B cell (primary cell): Measurements from ENCODE around the gene IDH2. TPM values are rescaled to one million over a fixed set of nuclear protein-coding genes. Genes with fewer than 3 reads are reported as not detected.

ENCODE experiments used
- ATAC-seq: fragments of 200-7000 bp; cut with Tn5 transposase; one replicate; pipeline ENCODE4 v1.10.0; 2021; ENCODE audit warnings: low read depth, mild to moderate bottlenecking, moderate number of reproducible peaks, moderate library complexity
- CTCF ChIA-PET: fragments of 350-600 bp; sonication (Branson Sonifier 250); formaldehyde crosslinking; loops from one replicate; lab custom pipeline; 2021; ENCODE audit warnings: antibody characterized with exemption, inconsistent platforms; lab: Charles Lee
- POLR2A ChIA-PET: fragments of 350-600 bp; sonication (Branson Sonifier 250); formaldehyde crosslinking; loops from one replicate; lab custom pipeline; 2021; ENCODE audit warnings: antibody characterized with exemption; lab: Charles Lee
- DNase-seq: peaks from one replicate; pipeline ENCODE4 v3.0.0; 2013
- H2AFZ ChIP-seq: 2 replicates; pipeline ENCODE4 v1.6.1; 2012; ENCODE audit warnings: mild to moderate bottlenecking, low read depth, low read length; ENCODE audit not compliant: insufficient read depth, poor library complexity, severe bottlenecking
- H3K27ac ChIP-seq, 2 donors: 1 replicate in 1 of 2; 2 replicates in 1 of 2; pipeline ENCODE4 v1.5.1; 2012 to 2013; ENCODE audit warnings: low read length in 2 of 2, mild to moderate bottlenecking in 2 of 2, moderate library complexity in 1 of 2
- H3K27me3 ChIP-seq, 4 experiments: fragments of 200-600 bp in 1 of 4; sonication (generic) in 1 of 4; replicated peaks in 1 of 4; 1 replicate in 2 of 4; 2 replicates in 2 of 4; pipeline versions ENCODE4 v1.6.1 to v1.7.0; 2013 to 2016; ENCODE audit warnings: low read length in 3 of 4, mild to moderate bottlenecking in 2 of 4, mixed read lengths in 1 of 4, moderate library complexity in 1 of 4; ENCODE audit not compliant: insufficient read depth in 4 of 4, control insufficient read depth in 3 of 4; ENCODE audit errors: control extremely low read depth in 1 of 4
- H3K36me3 ChIP-seq, 2 experiments: replicated peaks in 1 of 2; 1 replicate in 1 of 2; 2 replicates in 1 of 2; pipeline versions ENCODE4 v1.6.1 to v1.7.1; 2013; ENCODE audit warnings: low read length in 1 of 2; ENCODE audit not compliant: insufficient read depth in 2 of 2, control insufficient read depth in 1 of 2; ENCODE audit errors: control extremely low read depth in 1 of 2, extremely low read depth in 1 of 2
- H3K4me1 ChIP-seq, 2 donors: fragments of 200-600 bp in 1 of 2; sonication (generic) in 1 of 2; 1 replicate in 1 of 2; 2 replicates in 1 of 2; pipeline versions ENCODE4 v1.5.1 to v1.6.1; 2013 to 2017; ENCODE audit warnings: low read length in 2 of 2; ENCODE audit not compliant: control insufficient read depth in 2 of 2, insufficient read depth in 2 of 2
- H3K4me2 ChIP-seq: replicated peaks from 2 replicates; pipeline ENCODE3; 2012; ENCODE audit warnings: mild to moderate bottlenecking, low read depth, low read length; ENCODE audit not compliant: poor library complexity, severe bottlenecking
- H3K4me3 ChIP-seq, 5 experiments: fragments of 200-600 bp in 1 of 5; sonication (generic) in 1 of 5; 1 replicate in 3 of 5; 2 replicates in 2 of 5; pipeline versions ENCODE4 v1.5.1 to v1.7.0; 2011 to 2016; ENCODE audit warnings: low read length in 4 of 5, mild to moderate bottlenecking in 4 of 5, low read depth in 2 of 5, control low read depth in 1 of 5, moderate library complexity in 1 of 5; ENCODE audit not compliant: insufficient read depth in 1 of 5; ENCODE audit errors: control extremely low read depth in 1 of 5, extremely low read depth in 1 of 5
- H3K79me2 ChIP-seq: fragments of 200-600 bp; sonication (generic); one replicate; pipeline ENCODE4 v1.6.0; 2016; ENCODE audit warnings: low read length; ENCODE audit not compliant: control insufficient read depth, insufficient read depth
- H3K9ac ChIP-seq: fragments of 200-600 bp; sonication (generic); 2 replicates; pipeline ENCODE4 v1.6.1; 2017; ENCODE audit warnings: mild to moderate bottlenecking, low read length, moderate library complexity
- H3K9me3 ChIP-seq, 3 donors: one replicate each; pipeline versions ENCODE4 v1.6.1 to v1.7.1; 2013; ENCODE audit warnings: low read length in 2 of 3; ENCODE audit not compliant: control insufficient read depth in 2 of 3, insufficient read depth in 1 of 3; ENCODE audit errors: control extremely low read depth in 1 of 3
- H4K20me1 ChIP-seq: 2 replicates; pipeline ENCODE4 v1.6.0; 2012; ENCODE audit warnings: mild to moderate bottlenecking, low read length; ENCODE audit not compliant: insufficient read depth, control insufficient read depth, poor library complexity, severe bottlenecking
- H3K27ac Mint-ChIP-seq: one replicate; pipeline ENCODE4 v1.8.0; 2021; ENCODE audit warnings: mixed read lengths
- H3K27me3 Mint-ChIP-seq: one replicate; pipeline ENCODE4 v1.8.0; 2021; ENCODE audit warnings: mixed read lengths
- H3K4me1 Mint-ChIP-seq: one replicate; pipeline ENCODE4 v1.8.0; 2021; ENCODE audit warnings: mixed read lengths
- H3K4me3 Mint-ChIP-seq: one replicate; pipeline ENCODE4 v1.8.0; 2021; ENCODE audit warnings: mixed read lengths
- H3K9me3 Mint-ChIP-seq: one replicate; pipeline ENCODE4 v1.8.0; 2022; ENCODE audit warnings: mixed read lengths; ENCODE audit not compliant: insufficient read depth
- EZH2 ChIP-seq: IDR thresholded peaks from 2 replicates; pipeline ENCODE4 v1.6.1; 2012; ENCODE audit warnings: borderline replicate concordance, low read depth, mild to moderate bottlenecking, moderate library complexity, low read length; ENCODE audit not compliant: insufficient read depth, poor library complexity, severe bottlenecking
- WGBS: methylation state at CpG from one replicate; pipeline ENCODE4 v1.1.5; 2013; ENCODE audit warnings: missing lambda C conversion rate; ENCODE audit not compliant: insufficient coverage; 5-methylcytosine and 5-hydroxymethylcytosine counted together
- intact Hi-C: fragments of 100-400 bp; cut with micrococcal nuclease; formaldehyde crosslinking; loops from one replicate; pipeline ENCODE4 v1.10.0; 2022
- polyA plus RNA-seq: library from polyadenylated mRNA; depleted of rRNA; stranded (reverse); fragments of >200 nt; gene quantifications from 2 replicates; pipeline ENCODE4 v1.2.3, GENCODE V29; 2012
- total RNA-seq, 2 donors: library from RNA; stranded (reverse); fragments of 120-200 nt in 1 of 2; gene quantifications; 1 replicate in 1 of 2; 2 replicates in 1 of 2; pipeline versions ENCODE4 v1.2.3 to v1.2.4, GENCODE V29; 2013 to 2022
- TF ChIP-seq, protein P1 (sequence below): fragments of 200-600 bp; IDR thresholded peaks from one replicate; pipeline ENCODE4 v1.8.0; 2022; ENCODE audit warnings: antibody characterized with exemption, mild to moderate bottlenecking

IDH2 gene
- total and polyA plus RNA-seq, 2 donors (not counting 1 experiment from before 2014, with no cell fraction given) = 30.7 to 35.8 TPM

DNA sequence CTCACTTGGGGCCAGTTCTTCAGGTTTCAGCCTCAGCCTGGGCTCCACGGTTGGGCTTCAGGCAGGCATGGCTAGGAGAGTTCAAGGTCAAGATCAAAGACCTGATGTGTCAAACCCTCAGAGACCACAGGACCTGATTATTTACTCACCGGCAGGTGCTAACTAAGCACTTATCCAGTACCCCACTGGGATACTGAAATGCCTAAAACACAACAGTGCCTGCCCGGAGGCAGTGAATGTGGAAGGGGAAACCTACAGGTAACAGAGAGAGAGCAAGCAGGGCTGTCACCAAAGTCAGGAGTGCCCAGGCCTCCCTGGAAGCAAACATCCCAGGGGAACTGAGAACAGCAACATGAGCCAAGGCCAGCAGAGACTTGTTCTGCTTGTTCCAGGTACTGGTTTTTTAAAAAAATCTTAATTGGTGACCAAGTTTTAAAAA is 6.7 kb downstream of the IDH2 start:
- ATAC-seq = no peak
- intact Hi-C loops = no loop called here
- Histone ChIP-seq H2AFZ (no peak overlapping the region), H3K27me3 (no peaks in the 10 kb centered on the region), H3K4me3 (no peak overlapping the region), H3K9ac (no peak overlapping the region), H3K36me3 (peaks cover 2 to 8% of the 10 kb centered on the region in 2 experiments), H3K4me2 (no peak overlapping the region), H3K4me1 (peaks cover 44 to 55% of the 10 kb centered on the region in 2 donors), H4K20me1 (peaks cover 11% of the 10 kb centered on the region), H3K9me3 (no peaks in the 10 kb centered on the region), H3K79me2 (peaks cover 87% of the 10 kb centered on the region), H3K27ac (peak overlapping the region; percentile 38 to 82)
- Mint-ChIP-seq H3K27ac (peak overlapping the region; percentile 67), H3K27me3 (no peaks in the 10 kb centered on the region), H3K9me3 (no peaks in the 10 kb centered on the region), H3K4me3 (no peak overlapping the region), H3K4me1 (peaks cover 49% of the 10 kb centered on the region)
- 84% methylated on average over 3 of the region's 3 CpGs for WGBS
- POLR2A ChIA-PET = no interaction called here
- no peak for DNase-seq
- CTCF ChIA-PET = interaction anchor here (0.7 to 1.1 kb wide), 2 partner anchors 19 to 93 kb away, joined by 3 read pairs; no protein-coding TSS in a partner anchor
- TF ChIP-seq EZH2 = no peak
- TF ChIP-seq, protein P1, sequence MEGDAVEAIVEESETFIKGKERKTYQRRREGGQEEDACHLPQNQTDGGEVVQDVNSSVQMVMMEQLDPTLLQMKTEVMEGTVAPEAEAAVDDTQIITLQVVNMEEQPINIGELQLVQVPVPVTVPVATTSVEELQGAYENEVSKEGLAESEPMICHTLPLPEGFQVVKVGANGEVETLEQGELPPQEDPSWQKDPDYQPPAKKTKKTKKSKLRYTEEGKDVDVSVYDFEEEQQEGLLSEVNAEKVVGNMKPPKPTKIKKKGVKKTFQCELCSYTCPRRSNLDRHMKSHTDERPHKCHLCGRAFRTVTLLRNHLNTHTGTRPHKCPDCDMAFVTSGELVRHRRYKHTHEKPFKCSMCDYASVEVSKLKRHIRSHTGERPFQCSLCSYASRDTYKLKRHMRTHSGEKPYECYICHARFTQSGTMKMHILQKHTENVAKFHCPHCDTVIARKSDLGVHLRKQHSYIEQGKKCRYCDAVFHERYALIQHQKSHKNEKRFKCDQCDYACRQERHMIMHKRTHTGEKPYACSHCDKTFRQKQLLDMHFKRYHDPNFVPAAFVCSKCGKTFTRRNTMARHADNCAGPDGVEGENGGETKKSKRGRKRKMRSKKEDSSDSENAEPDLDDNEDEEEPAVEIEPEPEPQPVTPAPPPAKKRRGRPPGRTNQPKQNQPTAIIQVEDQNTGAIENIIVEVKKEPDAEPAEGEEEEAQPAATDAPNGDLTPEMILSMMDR = no peak

DNA sequence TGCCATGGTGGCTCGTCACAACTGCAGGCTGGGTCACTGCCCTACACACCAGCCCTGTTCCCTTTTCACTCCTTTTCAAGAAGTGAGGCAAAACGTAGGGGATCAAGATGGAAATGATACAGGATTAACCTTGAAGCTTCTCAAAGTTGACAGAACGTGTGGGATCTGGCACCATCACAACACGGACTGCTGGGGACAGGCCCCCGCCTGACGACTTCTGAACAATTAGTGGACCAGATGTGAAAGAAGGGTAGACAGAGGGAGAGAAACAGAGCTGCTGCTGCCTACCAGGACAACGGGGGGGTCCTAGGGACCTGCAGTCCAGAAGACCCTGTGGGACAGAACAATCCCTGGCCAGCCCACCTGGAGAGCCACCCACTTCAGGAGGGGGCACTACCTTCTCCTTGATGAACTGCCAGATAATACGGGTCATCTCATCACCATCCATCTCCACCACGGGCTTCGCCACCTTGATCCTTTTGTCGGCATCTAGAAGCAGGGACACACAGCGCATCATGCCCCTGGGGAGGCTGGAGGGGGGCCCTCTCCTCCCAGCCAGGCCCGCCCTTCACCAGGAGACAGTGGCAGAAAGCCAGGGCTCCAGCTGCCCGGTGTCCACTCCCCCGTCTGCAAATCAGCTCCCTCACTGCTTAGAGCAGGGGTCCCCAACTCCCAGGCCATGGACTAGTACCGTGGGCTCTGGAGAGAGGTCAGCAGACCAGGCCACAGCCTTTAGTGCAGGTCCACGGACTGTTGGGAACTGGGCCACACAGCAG is 10.9 kb downstream of the IDH2 start:
- no peak for ATAC-seq
- no peak overlapping the region for H3K27ac ChIP-seq
- intact Hi-C loops = no loop called here
- Mint-ChIP-seq H3K4me3 (no peak overlapping the region), H3K4me1 (peaks cover 16% of the 10 kb centered on the region), H3K27ac (no peak overlapping the region), H3K9me3 (no peaks in the 10 kb centered on the region), H3K27me3 (no peaks in the 10 kb centered on the region)
- peaks cover 17% of the 10 kb centered on the region for H4K20me1 ChIP-seq
- H3K4me3 ChIP-seq = no peak overlapping the region
- H3K4me1 ChIP-seq = peaks cover 5 to 13% of the 10 kb centered on the region in 2 donors
- CTCF ChIA-PET = interaction anchor here (1.0 kb wide), 2 partner anchors 20 kb away, joined by 3 to 4 read pairs; no protein-coding TSS in a partner anchor
- no peak for DNase-seq
- WGBS = 96% methylated on average over 16 of the region's 17 CpGs
- POLR2A ChIA-PET = no interaction called here
- H3K79me2 ChIP-seq = peaks cover 65% of the 10 kb centered on the region
- peaks cover 2 to 43% of the 10 kb centered on the region in 2 experiments for H3K36me3 ChIP-seq
- no peak overlapping the region for H3K4me2 ChIP-seq
- H3K27me3 ChIP-seq = no peaks in the 10 kb centered on the region
- H3K9me3 ChIP-seq = no peaks in the 10 kb centered on the region
- TF ChIP-seq EZH2 = no peak
- TF ChIP-seq, protein P1 = no peak
- no peak overlapping the region for H2AFZ ChIP-seq
- no peak overlapping the region for H3K9ac ChIP-seq
